Measurements from ENCODE around the gene CDKAL1.

DNA sequence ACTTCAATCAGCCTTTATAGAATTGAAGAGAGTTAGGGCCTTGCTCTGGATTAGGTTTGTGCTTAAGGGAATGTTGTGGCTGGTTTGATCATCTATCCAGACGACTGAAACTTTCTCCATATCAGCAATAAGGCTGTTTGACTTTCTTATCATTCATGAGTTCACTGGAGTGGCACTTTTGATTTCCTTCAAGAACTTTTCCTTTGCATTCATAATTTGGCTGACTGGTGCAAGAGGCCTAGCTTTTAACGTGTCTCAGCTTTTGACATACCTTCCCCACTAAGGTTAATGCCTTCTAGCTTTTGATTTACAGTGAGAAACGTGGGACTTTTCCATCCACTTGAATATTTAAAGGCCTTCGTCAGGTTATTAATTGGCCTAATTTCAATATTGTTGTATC, 461.8 kb downstream of the CDKAL1 start:
- TF ChIP-seq, protein P1, sequence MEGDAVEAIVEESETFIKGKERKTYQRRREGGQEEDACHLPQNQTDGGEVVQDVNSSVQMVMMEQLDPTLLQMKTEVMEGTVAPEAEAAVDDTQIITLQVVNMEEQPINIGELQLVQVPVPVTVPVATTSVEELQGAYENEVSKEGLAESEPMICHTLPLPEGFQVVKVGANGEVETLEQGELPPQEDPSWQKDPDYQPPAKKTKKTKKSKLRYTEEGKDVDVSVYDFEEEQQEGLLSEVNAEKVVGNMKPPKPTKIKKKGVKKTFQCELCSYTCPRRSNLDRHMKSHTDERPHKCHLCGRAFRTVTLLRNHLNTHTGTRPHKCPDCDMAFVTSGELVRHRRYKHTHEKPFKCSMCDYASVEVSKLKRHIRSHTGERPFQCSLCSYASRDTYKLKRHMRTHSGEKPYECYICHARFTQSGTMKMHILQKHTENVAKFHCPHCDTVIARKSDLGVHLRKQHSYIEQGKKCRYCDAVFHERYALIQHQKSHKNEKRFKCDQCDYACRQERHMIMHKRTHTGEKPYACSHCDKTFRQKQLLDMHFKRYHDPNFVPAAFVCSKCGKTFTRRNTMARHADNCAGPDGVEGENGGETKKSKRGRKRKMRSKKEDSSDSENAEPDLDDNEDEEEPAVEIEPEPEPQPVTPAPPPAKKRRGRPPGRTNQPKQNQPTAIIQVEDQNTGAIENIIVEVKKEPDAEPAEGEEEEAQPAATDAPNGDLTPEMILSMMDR (IDR thresholded peaks at IDR 0.05): no peak
- no peak for TF ChIP-seq POLR2AphosphoS5 (IDR thresholded peaks at IDR 0.05; ENCODE audit: insufficient read depth in 1 of 2, low read depth in 1 of 2)

All from vagina (tissue), 2 donors.